Uterus (tissue), 4 donors: ENCODE data around the gene CIAO2B. TPM values are rescaled to one million over a fixed set of nuclear protein-coding genes. Genes with fewer than 3 reads are reported as not detected.

Experiments used
- DNase-seq, 2 donors: peaks; one replicate each; pipeline ENCODE4 v3.0.0-alpha.2; 2019 to 2020
- H3K27ac ChIP-seq, 2 donors: fragments of 200-600 bp; sonication (generic); 1 replicate in 1 of 2; 2 replicates in 1 of 2; pipeline ENCODE4 v1.5.1; 2016 to 2018
- H3K27me3 ChIP-seq, 2 donors: fragments of 200-600 bp; sonication (generic); one replicate each; pipeline ENCODE4 v1.5.1; 2018 to 2019; ENCODE audit warnings: control low read depth in 1 of 2
- H3K36me3 ChIP-seq, 2 donors: fragments of 200-600 bp; sonication (generic); one replicate each; pipeline ENCODE4 v1.5.1; 2019; ENCODE audit warnings: control low read depth in 1 of 2
- H3K4me1 ChIP-seq, 2 donors: fragments of 200-600 bp; sonication (generic); one replicate each; pipeline ENCODE4 v1.5.1; 2018 to 2019; ENCODE audit warnings: control low read depth in 1 of 2
- H3K4me3 ChIP-seq, 2 donors: fragments of 200-600 bp; sonication (generic); 1 replicate in 1 of 2; 2 replicates in 1 of 2; pipeline ENCODE4 v1.5.1; 2018 to 2019; ENCODE audit warnings: mild to moderate bottlenecking in 1 of 2
- H3K9me3 ChIP-seq, 2 donors: fragments of 200-600 bp; sonication (generic); one replicate each; pipeline ENCODE4 v1.5.1; 2019; ENCODE audit warnings: control low read depth in 1 of 2
- POLR2A ChIP-seq, 2 donors: fragments of 450-650 bp; IDR thresholded peaks; one replicate each; pipeline ENCODE4 v1.6.1; 2016; ENCODE audit warnings: antibody characterized with exemption in 2 of 2, mild to moderate bottlenecking in 1 of 2, moderate library complexity in 1 of 2
- intact Hi-C: fragments of 100-400 bp; cut with DNase I; formaldehyde crosslinking; loops from one replicate; pipeline ENCODE4 v1.15.1; 2023; ENCODE audit warnings: low total_unique reads
- total RNA-seq, 4 donors: library from RNA; depleted of rRNA in 3 of 4; stranded (reverse); fragments of >200 nt in 3 of 4; gene quantifications; one replicate each; pipeline versions ENCODE4 v1.1.0 to v1.2.4, GENCODE V29; 2014 to 2023
- TF ChIP-seq, protein P1 (sequence below), 4 experiments: fragments of 200-600 bp in 2 of 4; fragments of 450-650 bp in 2 of 4; sonication (generic) in 2 of 4; IDR thresholded peaks; one replicate each; pipeline ENCODE4 v1.5.1; 2016 to 2019; ENCODE audit warnings: antibody characterized with exemption in 4 of 4, mild to moderate bottlenecking in 2 of 4, moderate library complexity in 1 of 4
- donor health status: DM: yes; HTN: yes; CAD: no.

Gene CIAO2B
- total RNA-seq, 4 donors from 2014 or later: 15.9 to 76.8 (median 74.2) TPM

DNA sequence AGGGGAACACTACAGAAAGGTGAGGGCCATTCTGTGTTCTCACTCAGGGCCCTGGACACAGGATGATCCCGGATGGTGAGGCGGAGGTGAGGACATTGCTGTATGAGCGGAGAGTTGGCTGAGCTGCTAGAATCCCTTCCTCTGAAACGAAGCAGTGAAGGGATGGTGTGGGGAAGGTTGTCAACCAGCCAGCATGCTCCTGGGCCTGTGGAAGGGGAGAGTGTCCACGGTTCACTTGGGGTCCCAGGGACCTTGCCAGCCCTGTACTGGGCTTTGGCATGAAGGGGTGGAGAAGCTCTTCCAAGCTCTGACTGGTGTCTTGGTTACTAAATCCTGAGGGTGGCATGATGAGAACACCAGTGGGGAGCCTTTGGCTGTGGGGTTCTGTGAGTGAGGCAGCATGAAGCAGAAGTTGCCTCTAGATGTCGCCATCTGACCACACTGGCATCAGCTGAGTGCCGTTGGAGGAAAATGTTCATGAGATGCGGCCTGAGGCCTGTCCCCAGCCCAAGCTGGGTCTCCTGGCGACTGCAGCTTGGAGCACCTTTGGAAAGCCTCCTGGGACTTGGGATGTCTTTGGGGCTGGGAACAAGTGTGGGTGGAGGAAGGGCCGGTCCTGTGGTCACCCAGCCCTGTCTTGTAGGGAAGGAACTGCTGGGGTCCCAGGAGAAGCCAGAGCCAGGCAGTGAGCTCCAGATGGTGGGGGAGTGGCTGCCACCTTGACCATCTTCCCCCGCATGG lies 39.1 kb downstream of the CIAO2B start:
- H3K27ac ChIP-seq: no peak overlapping the region

DNA sequence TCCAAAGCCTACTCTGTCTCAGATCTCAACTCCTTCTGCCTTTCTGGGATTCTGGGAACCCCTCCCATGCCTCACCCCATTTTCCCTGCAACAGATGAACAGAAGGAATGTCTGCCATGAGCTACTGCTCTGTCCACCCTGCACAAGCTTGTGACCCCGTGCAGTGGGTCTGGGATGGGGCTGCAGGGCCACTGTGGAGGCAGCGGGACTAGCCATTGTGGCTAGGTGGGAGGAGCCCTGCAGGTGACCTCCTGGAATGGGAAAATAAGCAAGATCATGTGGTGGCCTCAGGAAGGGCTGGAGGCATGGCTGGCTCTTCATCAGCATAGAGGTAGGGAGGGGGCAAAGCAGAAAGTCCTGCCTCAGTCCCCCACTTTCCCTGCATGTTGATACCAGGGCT lies 40.1 kb downstream of the CIAO2B start:
- Histone ChIP-seq H3K4me3 (no peak overlapping the region), H3K4me1 (peaks cover 0 to 2% of the 10 kb centered on the region in 2 donors), H3K36me3 (no peaks in the 10 kb centered on the region), H3K27me3 (no peaks in the 10 kb centered on the region), H3K9me3 (no peaks in the 10 kb centered on the region), H3K27ac (no peak overlapping the region)
- intact Hi-C loops: no loop called here
- no peak for TF ChIP-seq POLR2A (IDR thresholded peaks at IDR 0.05)
- TF ChIP-seq, protein P1, sequence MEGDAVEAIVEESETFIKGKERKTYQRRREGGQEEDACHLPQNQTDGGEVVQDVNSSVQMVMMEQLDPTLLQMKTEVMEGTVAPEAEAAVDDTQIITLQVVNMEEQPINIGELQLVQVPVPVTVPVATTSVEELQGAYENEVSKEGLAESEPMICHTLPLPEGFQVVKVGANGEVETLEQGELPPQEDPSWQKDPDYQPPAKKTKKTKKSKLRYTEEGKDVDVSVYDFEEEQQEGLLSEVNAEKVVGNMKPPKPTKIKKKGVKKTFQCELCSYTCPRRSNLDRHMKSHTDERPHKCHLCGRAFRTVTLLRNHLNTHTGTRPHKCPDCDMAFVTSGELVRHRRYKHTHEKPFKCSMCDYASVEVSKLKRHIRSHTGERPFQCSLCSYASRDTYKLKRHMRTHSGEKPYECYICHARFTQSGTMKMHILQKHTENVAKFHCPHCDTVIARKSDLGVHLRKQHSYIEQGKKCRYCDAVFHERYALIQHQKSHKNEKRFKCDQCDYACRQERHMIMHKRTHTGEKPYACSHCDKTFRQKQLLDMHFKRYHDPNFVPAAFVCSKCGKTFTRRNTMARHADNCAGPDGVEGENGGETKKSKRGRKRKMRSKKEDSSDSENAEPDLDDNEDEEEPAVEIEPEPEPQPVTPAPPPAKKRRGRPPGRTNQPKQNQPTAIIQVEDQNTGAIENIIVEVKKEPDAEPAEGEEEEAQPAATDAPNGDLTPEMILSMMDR (IDR thresholded peaks at IDR 0.05): no peak
- no peak for DNase-seq

More for the DNA sequence above, 39.1 kb downstream of the CIAO2B start:
- Histone ChIP-seq H3K36me3 (no peaks in the 10 kb centered on the region), H3K27me3 (no peaks in the 10 kb centered on the region), H3K4me3 (no peak overlapping the region), H3K9me3 (no peaks in the 10 kb centered on the region), H3K4me1 (peaks cover 4 to 7% of the 10 kb centered on the region in 2 donors)
- TF ChIP-seq POLR2A (IDR thresholded peaks at IDR 0.05): no peak
- TF ChIP-seq, protein P1 (IDR thresholded peaks at IDR 0.05): peak; percentile 75 to 89 (median 78)
- intact Hi-C loops: no loop called here
- DNase-seq: peak; percentile 66 to 76

DNA sequence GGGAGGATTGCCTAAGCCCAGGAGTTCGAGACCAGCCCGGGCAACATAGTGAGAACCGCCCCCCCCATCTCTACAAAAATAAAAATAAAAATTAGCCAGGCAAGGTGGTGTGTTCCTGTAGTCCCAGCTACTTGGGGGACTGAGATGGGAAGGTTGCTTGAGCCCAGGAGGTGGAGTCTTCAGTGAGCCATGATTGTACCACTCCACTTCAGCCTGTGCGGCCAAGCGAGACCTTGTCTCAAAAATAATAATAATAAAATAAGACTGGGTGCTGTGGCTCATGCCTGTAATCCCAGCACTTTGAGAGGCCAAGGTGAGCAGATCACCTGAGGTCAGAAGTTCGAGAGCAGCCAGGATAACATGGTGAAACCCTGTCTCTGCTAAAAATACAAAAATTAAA lies 42.4 kb downstream of the CIAO2B start:
- no peak overlapping the region for H3K27ac ChIP-seq
- no peak for DNase-seq
- H3K36me3 ChIP-seq: no peaks in the 10 kb centered on the region
- H3K9me3 ChIP-seq: no peaks in the 10 kb centered on the region
- no peaks in the 10 kb centered on the region for H3K27me3 ChIP-seq
- no peaks in the 10 kb centered on the region for H3K4me1 ChIP-seq
- TF ChIP-seq, protein P1 (IDR thresholded peaks at IDR 0.05): no peak
- no peak for TF ChIP-seq POLR2A (IDR thresholded peaks at IDR 0.05)
- H3K4me3 ChIP-seq: no peak overlapping the region
- intact Hi-C loops: no loop called here

DNA sequence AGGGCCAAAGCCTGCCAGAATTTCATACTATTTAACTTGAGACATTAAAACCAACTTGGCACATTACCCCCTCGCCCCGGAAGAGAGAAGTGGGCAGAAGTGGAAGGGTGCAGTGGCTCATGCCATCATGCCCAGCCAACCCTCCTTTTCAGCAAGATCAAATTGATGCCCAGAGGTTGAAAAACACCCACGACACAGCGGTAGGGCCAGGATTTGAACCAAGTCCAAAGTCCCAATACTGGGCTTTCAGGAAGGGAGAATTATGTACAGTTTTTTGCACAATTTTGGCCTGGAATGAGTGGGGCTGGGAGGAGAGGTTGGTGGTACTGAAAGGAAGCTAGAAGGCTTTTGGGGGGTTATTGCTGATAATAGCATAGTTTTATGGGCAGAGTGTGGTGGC lies 42.8 kb downstream of the CIAO2B start:
- Histone ChIP-seq H3K27ac (no peak overlapping the region), H3K4me1 (no peaks in the 10 kb centered on the region), H3K4me3 (no peak overlapping the region), H3K9me3 (no peaks in the 10 kb centered on the region), H3K27me3 (no peaks in the 10 kb centered on the region), H3K36me3 (no peaks in the 10 kb centered on the region)
- TF ChIP-seq, protein P1 (IDR thresholded peaks at IDR 0.05): no peak
- TF ChIP-seq POLR2A (IDR thresholded peaks at IDR 0.05): no peak
- no peak for DNase-seq
- intact Hi-C loops: no loop called here

DNA sequence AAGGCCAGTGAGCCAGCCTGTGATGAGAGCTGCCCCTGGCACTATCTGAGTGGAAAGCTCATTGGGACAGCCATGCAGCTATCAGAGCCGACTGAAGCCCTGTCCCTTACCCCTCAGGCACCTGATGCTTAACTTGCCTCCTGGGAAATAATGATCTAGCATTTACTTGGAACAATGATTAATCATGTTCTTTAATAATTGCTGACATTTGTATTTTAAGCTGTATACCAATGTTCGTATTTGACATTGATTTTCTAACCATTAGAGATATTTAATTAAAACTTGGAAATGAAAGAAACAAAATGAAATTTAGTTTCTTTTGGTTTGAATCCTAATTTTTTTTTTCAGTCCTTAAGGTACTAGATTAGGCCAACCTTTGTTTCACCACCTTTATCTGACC lies 43.4 kb downstream of the CIAO2B start:
- no peak overlapping the region for H3K27ac ChIP-seq
- no peaks in the 10 kb centered on the region for H3K9me3 ChIP-seq
- no peaks in the 10 kb centered on the region for H3K4me1 ChIP-seq
- H3K4me3 ChIP-seq: no peak overlapping the region
- TF ChIP-seq, protein P1 (IDR thresholded peaks at IDR 0.05): no peak
- TF ChIP-seq POLR2A (IDR thresholded peaks at IDR 0.05): no peak
- H3K27me3 ChIP-seq: no peaks in the 10 kb centered on the region
- intact Hi-C loops: no loop called here
- no peak for DNase-seq
- H3K36me3 ChIP-seq: no peaks in the 10 kb centered on the region
